Osteoblast (primary cell): ENCODE measurements around the gene MPND. TPM values are rescaled to one million over a fixed set of nuclear protein-coding genes. Genes with fewer than 3 reads are reported as not detected.
A peak's percentile ranks its signal among the peaks of the same experiment; 100 is the strongest.

Experiments
- DNase-seq: peaks from one replicate; pipeline ENCODE4 v3.0.0; 2011; ENCODE audit warnings: low spot score, mixed read lengths; ENCODE audit not compliant: insufficient read length; ENCODE audit errors: missing footprints
- H2AFZ ChIP-seq: 2 replicates; pipeline ENCODE4 v1.6.0; 2011; ENCODE audit warnings: mild to moderate bottlenecking, low read length
- H3K27ac ChIP-seq: 2 replicates; pipeline ENCODE4 v1.5.1; 2011; ENCODE audit warnings: mild to moderate bottlenecking, low read depth, low read length, moderate library complexity
- H3K27me3 ChIP-seq: 2 replicates; pipeline ENCODE4 v1.6.0; 2012; ENCODE audit warnings: mild to moderate bottlenecking, control low read depth, inconsistent platforms, low read length, moderate library complexity; ENCODE audit not compliant: insufficient read depth
- H3K36me3 ChIP-seq: 2 replicates; pipeline ENCODE4 v1.5.1; 2011; ENCODE audit warnings: mild to moderate bottlenecking, low read length, control low read depth, moderate library complexity; ENCODE audit not compliant: insufficient read depth
- H3K4me1 ChIP-seq: 2 replicates; pipeline ENCODE4 v1.5.1; 2011; ENCODE audit warnings: mild to moderate bottlenecking, low read length, control low read depth, moderate library complexity; ENCODE audit not compliant: insufficient read depth
- H3K4me2 ChIP-seq: 2 replicates; pipeline ENCODE4 v1.6.0; 2011; ENCODE audit warnings: mild to moderate bottlenecking, low read length; ENCODE audit not compliant: insufficient read depth
- H3K4me3 ChIP-seq: fragments of 200-600 bp; sonication (generic); 3 replicates; pipeline ENCODE4 v1.5.1; 2012; ENCODE audit warnings: mild to moderate bottlenecking, low read length, inconsistent platforms; ENCODE audit not compliant: insufficient read depth
- H3K79me2 ChIP-seq: 2 replicates; pipeline ENCODE4 v1.6.0; 2012; ENCODE audit warnings: mild to moderate bottlenecking, low read length, control low read depth, inconsistent platforms; ENCODE audit not compliant: insufficient read depth
- H3K9me3 ChIP-seq: 2 replicates; pipeline ENCODE4 v1.5.1; 2011; ENCODE audit warnings: low read depth, low read length, control low read depth
- H4K20me1 ChIP-seq: 2 replicates; pipeline ENCODE4 v1.6.0; 2012; ENCODE audit warnings: mild to moderate bottlenecking, low read length, control low read depth; ENCODE audit not compliant: insufficient read depth
- total RNA-seq: library from RNA; depleted of rRNA; stranded (reverse); fragments of >200 nt; gene quantifications from 2 replicates; pipeline ENCODE4 v1.2.3, GENCODE V29; 2012
- TF ChIP-seq, protein P1 (sequence below): IDR thresholded peaks from 2 replicates; pipeline ENCODE4 v1.5.1; 2011; ENCODE audit warnings: mild to moderate bottlenecking, low read depth, low read length, moderate library complexity; ENCODE audit errors: extremely low read depth

The MPND gene
- total RNA-seq, 1 donor: 6.9 TPM

DNA sequence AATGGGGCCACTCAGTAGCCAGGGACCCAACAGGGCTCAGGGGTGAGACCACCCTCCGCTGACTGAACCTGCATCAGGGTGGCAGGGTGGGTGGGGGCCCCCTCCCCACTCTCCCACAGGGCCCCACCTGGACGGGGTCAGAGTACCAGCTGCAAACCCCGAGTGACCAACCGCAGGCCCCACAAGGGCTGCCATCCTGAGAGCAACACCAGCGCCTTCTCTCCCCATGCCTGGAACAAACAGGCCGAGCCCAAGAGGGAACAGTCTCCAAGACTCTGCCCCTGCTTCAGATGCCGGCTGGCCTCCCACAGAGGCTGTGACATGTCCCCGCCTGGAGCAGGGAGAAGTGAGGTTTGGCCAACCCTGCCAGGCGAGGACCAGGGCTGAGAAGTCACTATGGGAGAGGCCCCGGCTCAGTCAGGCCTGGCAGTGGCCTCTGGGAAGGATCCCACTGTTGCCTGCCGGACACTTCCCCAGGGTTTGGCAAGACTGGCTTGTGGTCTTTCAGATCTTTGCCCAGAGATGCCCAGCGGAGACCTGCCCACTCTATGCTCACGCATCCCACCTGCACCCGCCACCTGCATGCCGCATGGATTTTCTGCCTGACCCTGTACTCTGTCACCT is 27.2 kb downstream of the MPND start:
- H3K4me3 ChIP-seq: no peak overlapping the region
- DNase-seq: peak; percentile 51
- peak overlapping the region; percentile 56 for H3K27ac ChIP-seq
- TF ChIP-seq, protein P1, sequence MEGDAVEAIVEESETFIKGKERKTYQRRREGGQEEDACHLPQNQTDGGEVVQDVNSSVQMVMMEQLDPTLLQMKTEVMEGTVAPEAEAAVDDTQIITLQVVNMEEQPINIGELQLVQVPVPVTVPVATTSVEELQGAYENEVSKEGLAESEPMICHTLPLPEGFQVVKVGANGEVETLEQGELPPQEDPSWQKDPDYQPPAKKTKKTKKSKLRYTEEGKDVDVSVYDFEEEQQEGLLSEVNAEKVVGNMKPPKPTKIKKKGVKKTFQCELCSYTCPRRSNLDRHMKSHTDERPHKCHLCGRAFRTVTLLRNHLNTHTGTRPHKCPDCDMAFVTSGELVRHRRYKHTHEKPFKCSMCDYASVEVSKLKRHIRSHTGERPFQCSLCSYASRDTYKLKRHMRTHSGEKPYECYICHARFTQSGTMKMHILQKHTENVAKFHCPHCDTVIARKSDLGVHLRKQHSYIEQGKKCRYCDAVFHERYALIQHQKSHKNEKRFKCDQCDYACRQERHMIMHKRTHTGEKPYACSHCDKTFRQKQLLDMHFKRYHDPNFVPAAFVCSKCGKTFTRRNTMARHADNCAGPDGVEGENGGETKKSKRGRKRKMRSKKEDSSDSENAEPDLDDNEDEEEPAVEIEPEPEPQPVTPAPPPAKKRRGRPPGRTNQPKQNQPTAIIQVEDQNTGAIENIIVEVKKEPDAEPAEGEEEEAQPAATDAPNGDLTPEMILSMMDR: no peak
- H2AFZ ChIP-seq: no peak overlapping the region
- no peaks in the 10 kb centered on the region for H3K9me3 ChIP-seq
- no peaks in the 10 kb centered on the region for H3K27me3 ChIP-seq
- peaks cover 12% of the 10 kb centered on the region for H3K36me3 ChIP-seq
- H3K79me2 ChIP-seq: peaks cover 93% of the 10 kb centered on the region
- H4K20me1 ChIP-seq: peaks cover 76% of the 10 kb centered on the region
- H3K4me1 ChIP-seq: peaks cover 61% of the 10 kb centered on the region
- peak overlapping the region; percentile 43 for H3K4me2 ChIP-seq

GRCh38 chr19:4371247-4372164 is 28.1 kb downstream of the MPND start:
- H3K36me3 ChIP-seq: peaks cover 2% of the 10 kb centered on the region
- TF ChIP-seq, protein P1: no peak
- H3K4me1 ChIP-seq: peaks cover 71% of the 10 kb centered on the region
- H3K79me2 ChIP-seq: peaks cover 93% of the 10 kb centered on the region
- no peaks in the 10 kb centered on the region for H3K27me3 ChIP-seq
- H3K9me3 ChIP-seq: no peaks in the 10 kb centered on the region
- H3K27ac ChIP-seq: peak overlapping the region; percentile 90
- H3K4me2 ChIP-seq: no peak overlapping the region
- peak; percentile 86 for DNase-seq
- no peak overlapping the region for H2AFZ ChIP-seq
- H4K20me1 ChIP-seq: peaks cover 80% of the 10 kb centered on the region
- no peak overlapping the region for H3K4me3 ChIP-seq

- Histone ChIP-seq H3K27me3 (no peaks in the 10 kb centered on the region), H3K9me3 (no peaks in the 10 kb centered on the region), H3K4me1 (peaks cover 79% of the 10 kb centered on the region), H3K4me3 (no peak overlapping the region), H2AFZ (no peak overlapping the region), H3K36me3 (peaks cover 2% of the 10 kb centered on the region), H3K27ac (peak overlapping the region; percentile 90), H4K20me1 (peaks cover 83% of the 10 kb centered on the region), H3K79me2 (peaks cover 93% of the 10 kb centered on the region), H3K4me2 (no peak overlapping the region)
- TF ChIP-seq, protein P1: no peak
- peak; percentile 79 for DNase-seq
Observed at GRCh38 chr19:4372165-4373012, 29.0 kb downstream of the MPND start.
